D721Med (cell line): Measurements from ENCODE around the gene ME3.

ENCODE experiments used
- DNase-seq: peaks from one replicate; pipeline ENCODE4 v3.0.0; 2011; ENCODE audit warnings: low spot score; ENCODE audit not compliant: insufficient read length
- FAIRE-seq: peaks from 2 replicates; lab custom pipeline; 2011; peaks lifted over from hg19 to GRCh38; lab: Jason Lieb, UNC
- TF ChIP-seq, protein P1 (sequence below): IDR thresholded peaks from 2 replicates; pipeline ENCODE4 v1.5.1; 2012; ENCODE audit warnings: mild to moderate bottlenecking, control low read depth; ENCODE audit not compliant: insufficient read depth; ENCODE audit errors: missing control alignments

Gene ME3

GRCh38 chr11:86518211-86518610 lies 154.2 kb downstream of the ME3 start:
- DNase-seq (no peak), FAIRE-seq (no peak)
- TF ChIP-seq, protein P1, sequence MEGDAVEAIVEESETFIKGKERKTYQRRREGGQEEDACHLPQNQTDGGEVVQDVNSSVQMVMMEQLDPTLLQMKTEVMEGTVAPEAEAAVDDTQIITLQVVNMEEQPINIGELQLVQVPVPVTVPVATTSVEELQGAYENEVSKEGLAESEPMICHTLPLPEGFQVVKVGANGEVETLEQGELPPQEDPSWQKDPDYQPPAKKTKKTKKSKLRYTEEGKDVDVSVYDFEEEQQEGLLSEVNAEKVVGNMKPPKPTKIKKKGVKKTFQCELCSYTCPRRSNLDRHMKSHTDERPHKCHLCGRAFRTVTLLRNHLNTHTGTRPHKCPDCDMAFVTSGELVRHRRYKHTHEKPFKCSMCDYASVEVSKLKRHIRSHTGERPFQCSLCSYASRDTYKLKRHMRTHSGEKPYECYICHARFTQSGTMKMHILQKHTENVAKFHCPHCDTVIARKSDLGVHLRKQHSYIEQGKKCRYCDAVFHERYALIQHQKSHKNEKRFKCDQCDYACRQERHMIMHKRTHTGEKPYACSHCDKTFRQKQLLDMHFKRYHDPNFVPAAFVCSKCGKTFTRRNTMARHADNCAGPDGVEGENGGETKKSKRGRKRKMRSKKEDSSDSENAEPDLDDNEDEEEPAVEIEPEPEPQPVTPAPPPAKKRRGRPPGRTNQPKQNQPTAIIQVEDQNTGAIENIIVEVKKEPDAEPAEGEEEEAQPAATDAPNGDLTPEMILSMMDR: no peak

DNA sequence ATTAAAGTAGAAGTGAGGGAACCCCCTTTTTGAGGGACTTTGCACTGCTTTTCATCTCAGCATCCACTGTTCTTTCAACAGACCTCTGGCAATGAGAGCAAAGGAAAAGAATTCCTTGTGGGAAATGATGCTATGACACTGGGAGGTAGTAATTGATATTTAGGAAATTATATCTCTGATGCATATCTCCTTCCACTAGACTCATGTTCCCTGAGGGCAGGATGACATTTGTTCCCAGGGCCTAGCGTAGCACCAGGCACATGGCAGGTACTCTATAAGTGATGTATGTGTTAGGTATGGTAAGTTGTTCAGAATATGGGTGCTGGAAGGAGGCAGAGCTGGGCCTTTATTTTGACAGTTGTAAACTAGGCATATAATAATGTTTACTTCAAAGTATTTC lies 154.9 kb downstream of the ME3 start:
- DNase-seq: no peak
- TF ChIP-seq, protein P1: no peak
- FAIRE-seq: no peak

- DNase-seq (no peak), FAIRE-seq (no peak)
- TF ChIP-seq, protein P1: no peak
Measured at GRCh38 chr11:86515297-86516094, 156.9 kb downstream of the ME3 start.

GRCh38 chr11:86514453-86514852 lies 158.0 kb downstream of the ME3 start:
- no peak for DNase-seq
- no peak for FAIRE-seq
- TF ChIP-seq, protein P1: no peak

DNA sequence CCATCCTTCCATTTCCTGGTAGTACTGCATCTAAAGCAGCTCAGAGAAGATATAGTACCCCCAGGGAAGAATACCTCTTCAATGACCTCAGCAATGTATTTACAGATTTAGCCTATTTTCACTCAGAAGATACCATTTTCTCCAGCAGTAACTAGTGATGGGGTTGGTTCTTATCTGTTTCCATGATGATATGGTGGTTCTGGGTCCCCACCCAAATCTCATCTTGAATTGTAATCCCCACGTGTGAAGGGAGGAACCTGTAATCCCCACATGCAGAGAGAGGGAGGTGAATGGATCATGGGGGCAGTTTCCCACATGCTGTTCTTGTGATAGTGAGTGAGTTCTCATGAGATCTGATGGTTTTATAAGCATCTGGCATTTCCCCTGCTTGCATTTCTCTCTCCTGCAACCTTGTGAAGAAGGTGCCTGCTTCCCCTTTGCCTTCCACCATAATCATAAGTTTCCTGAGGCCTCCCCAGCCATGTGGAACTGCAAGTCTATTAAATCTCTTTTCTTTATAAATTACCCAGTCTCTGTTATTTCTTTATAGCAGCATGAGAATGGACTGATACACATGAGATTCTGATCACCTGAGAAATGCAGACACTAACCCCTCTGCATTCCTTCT lies 158.6 kb downstream of the ME3 start:
- FAIRE-seq (no peak), DNase-seq (no peak)
- TF ChIP-seq, protein P1: no peak

DNA sequence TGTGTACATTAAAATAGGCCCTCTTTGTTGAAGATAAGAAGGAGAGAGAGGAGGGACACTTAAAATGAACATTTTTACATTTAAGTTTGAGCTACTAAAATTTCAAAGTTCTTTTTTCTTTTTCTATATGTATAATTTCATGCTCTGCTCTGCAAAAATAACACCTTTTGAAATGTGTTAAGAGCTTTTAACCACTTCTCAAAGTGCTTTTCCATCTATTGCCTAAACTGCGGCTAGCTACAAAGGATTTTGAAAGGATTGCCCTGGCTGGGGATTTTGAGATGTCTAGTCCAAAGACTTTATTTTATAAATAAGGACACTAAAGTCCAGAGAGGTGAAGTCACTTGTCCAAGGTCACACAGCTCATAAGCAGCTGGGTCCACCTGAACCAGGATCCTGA lies 159.3 kb downstream of the ME3 start:
- TF ChIP-seq, protein P1: no peak
- FAIRE-seq: no peak
- DNase-seq: no peak

GRCh38 chr11:86511086-86511551 lies 161.3 kb downstream of the ME3 start:
- FAIRE-seq: no peak
- DNase-seq: no peak
- TF ChIP-seq, protein P1: no peak
